ENCODE results near the gene TOM1L2.

Gene TOM1L2

DNA sequence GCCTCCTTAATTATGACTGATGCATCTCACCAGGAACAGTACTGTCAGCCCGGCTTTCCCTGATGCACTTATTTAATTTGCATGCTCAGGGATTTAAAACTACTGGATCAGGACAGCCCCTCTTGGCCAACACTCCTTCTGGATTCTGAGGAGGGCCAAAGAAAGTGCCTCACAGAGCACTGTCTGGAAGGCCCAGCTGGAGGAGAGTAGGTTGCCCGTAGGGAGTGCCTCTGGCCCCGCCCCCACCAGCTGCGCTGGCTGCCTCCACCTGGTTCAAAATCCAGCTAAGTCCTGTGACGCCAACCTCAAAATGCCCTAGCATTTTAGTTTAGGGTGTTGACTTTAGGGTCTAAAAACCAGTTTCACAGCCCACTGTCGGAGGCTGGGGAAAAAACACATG lies 86.0 kb downstream of the TOM1L2 start:
- Histone ChIP-seq H2AFZ (ENCODE audit: low read depth, low read length) (no peak overlapping the region), H3K36me3 (ENCODE audit: insufficient read depth, low read length) (0 out of 2 replicates have a peak, but pooled peaks cover 6% of the 10 kb centered on the region), H3K4me3 (ENCODE audit: low read depth in 1 of 2, low read length in 2 of 2) (no peak overlapping the region), H3K9me3 (ENCODE audit: insufficient read depth, low read length, severe bottlenecking) (no peaks in the 10 kb centered on the region), H3K79me2 (ENCODE audit: insufficient read depth, low read length) (no peaks in the 10 kb centered on the region), H3K27ac (ENCODE audit: low read length) (no peak overlapping the region), H4K20me1 (ENCODE audit: insufficient read depth, low read length) (no peaks in the 10 kb centered on the region), H3K4me2 (ENCODE audit: insufficient read depth, low read length) (no peak overlapping the region), H3K27me3 (ENCODE audit: insufficient read depth, low read length, poor library complexity) (no peaks in the 10 kb centered on the region), H3K4me1 (ENCODE audit: insufficient read depth, low read length) (no peaks in the 10 kb centered on the region), H3K9ac (ENCODE audit: low read depth, low read length) (no peak overlapping the region)
- ATAC-seq (ENCODE audit: insufficient read depth, low read depth) = no peak
- TF ChIP-seq EZH2 (IDR thresholded peaks at IDR 0.05; ENCODE audit: borderline replicate concordance, low read depth, low read length, severe bottlenecking) = no peak
- TF ChIP-seq, protein P1, sequence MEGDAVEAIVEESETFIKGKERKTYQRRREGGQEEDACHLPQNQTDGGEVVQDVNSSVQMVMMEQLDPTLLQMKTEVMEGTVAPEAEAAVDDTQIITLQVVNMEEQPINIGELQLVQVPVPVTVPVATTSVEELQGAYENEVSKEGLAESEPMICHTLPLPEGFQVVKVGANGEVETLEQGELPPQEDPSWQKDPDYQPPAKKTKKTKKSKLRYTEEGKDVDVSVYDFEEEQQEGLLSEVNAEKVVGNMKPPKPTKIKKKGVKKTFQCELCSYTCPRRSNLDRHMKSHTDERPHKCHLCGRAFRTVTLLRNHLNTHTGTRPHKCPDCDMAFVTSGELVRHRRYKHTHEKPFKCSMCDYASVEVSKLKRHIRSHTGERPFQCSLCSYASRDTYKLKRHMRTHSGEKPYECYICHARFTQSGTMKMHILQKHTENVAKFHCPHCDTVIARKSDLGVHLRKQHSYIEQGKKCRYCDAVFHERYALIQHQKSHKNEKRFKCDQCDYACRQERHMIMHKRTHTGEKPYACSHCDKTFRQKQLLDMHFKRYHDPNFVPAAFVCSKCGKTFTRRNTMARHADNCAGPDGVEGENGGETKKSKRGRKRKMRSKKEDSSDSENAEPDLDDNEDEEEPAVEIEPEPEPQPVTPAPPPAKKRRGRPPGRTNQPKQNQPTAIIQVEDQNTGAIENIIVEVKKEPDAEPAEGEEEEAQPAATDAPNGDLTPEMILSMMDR (IDR thresholded peaks at IDR 0.05; ENCODE audit: borderline replicate concordance, extremely low read depth, low read length, poor library complexity, severe bottlenecking) = no peak
- peak; percentile 19 for DNase-seq

DNA sequence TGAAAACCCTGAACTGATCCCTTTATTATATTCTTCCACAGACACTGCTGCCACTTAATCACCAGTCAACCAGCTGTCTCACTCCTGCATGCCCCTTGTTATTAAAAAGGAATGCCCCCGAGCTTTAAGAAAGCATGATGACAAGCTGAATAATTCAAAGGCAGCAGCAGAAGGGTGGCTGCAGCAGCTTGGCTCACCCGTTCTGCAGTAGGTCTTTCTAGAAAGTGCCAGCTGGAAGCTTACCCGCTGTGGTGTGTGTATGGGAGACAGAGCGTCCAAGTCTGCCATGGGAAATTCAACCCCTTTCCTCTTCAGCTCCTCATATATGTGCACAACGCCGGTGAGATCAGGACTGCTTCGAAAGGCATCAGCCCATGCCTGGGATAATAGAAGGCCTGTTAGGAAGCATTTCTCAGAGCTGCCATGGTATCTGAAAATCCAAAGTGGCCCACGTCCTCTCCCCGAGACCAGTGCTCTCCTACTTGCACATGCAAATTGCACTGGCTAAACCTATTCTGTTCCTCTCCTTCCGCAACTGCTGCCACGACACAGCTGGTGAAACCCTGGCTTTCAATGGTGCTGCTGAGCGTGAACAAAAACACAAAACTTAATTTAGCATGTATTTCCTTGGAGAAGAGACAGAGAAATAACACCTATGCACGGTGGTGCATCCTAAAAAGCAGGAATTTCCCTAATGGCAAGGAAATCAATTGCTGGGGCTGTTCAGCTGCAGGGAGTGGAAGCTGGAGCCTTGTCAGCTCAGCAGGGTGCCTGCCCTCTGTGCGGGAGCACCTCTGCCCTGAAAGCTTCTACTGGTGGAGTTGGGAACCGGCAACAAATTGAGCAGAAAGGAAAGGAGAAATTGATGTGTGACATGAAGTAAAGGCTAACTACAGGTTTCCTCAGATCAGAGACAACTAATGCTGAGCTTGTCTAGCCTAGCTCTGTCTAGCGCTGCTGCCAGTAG lies 87.5 kb downstream of the TOM1L2 start:
- DNase-seq = no peak
- 0 out of 2 replicates have a peak, but pooled peaks cover 6% of the 10 kb centered on the region for H3K36me3 ChIP-seq (ENCODE audit: insufficient read depth, low read length)
- H3K4me3 ChIP-seq (ENCODE audit: low read depth in 1 of 2, low read length in 2 of 2) = no peak overlapping the region
- H3K79me2 ChIP-seq (ENCODE audit: insufficient read depth, low read length) = no peaks in the 10 kb centered on the region
- H3K27ac ChIP-seq (ENCODE audit: low read length) = no peak overlapping the region
- no peaks in the 10 kb centered on the region for H3K4me1 ChIP-seq (ENCODE audit: insufficient read depth, low read length)
- no peak for ATAC-seq (ENCODE audit: insufficient read depth, low read depth)
- TF ChIP-seq, protein P1 (IDR thresholded peaks at IDR 0.05; ENCODE audit: borderline replicate concordance, extremely low read depth, low read length, poor library complexity, severe bottlenecking) = no peak
- no peak for TF ChIP-seq EZH2 (IDR thresholded peaks at IDR 0.05; ENCODE audit: borderline replicate concordance, low read depth, low read length, severe bottlenecking)
- H3K4me2 ChIP-seq (ENCODE audit: insufficient read depth, low read length) = no peak overlapping the region
- H3K9me3 ChIP-seq (ENCODE audit: insufficient read depth, low read length, severe bottlenecking) = no peaks in the 10 kb centered on the region
- H2AFZ ChIP-seq (ENCODE audit: low read depth, low read length) = no peak overlapping the region
- no peaks in the 10 kb centered on the region for H3K27me3 ChIP-seq (ENCODE audit: insufficient read depth, low read length, poor library complexity)
- H4K20me1 ChIP-seq (ENCODE audit: insufficient read depth, low read length) = no peaks in the 10 kb centered on the region
- no peak overlapping the region for H3K9ac ChIP-seq (ENCODE audit: low read depth, low read length)

DNA sequence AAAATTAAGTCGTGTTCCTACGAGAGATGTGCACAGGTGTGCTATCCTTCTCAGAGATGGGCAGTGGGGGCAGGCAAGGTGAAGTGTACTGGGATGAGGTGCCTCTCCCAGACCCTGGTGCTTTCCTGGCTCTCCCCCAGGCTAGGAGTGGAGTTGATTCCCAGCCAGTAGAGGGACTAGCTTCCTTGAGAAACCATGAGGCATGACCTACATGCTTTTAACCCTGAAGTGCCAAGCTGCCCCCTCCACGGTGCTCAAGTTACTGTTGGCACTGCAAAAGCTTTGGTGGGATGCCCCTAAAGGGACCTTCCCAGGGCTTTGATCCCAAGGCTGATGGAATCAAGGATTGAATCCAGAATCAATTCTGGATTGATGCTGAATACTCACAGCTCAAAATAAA lies 88.4 kb downstream of the TOM1L2 start:
- Histone ChIP-seq H3K4me1 (ENCODE audit: insufficient read depth, low read length) (no peaks in the 10 kb centered on the region), H3K4me3 (ENCODE audit: low read depth in 1 of 2, low read length in 2 of 2) (no peak overlapping the region), H3K27ac (ENCODE audit: low read length) (no peak overlapping the region), H3K9me3 (ENCODE audit: insufficient read depth, low read length, severe bottlenecking) (no peaks in the 10 kb centered on the region), H3K9ac (ENCODE audit: low read depth, low read length) (no peak overlapping the region), H2AFZ (ENCODE audit: low read depth, low read length) (no peak overlapping the region), H3K27me3 (ENCODE audit: insufficient read depth, low read length, poor library complexity) (no peaks in the 10 kb centered on the region), H3K4me2 (ENCODE audit: insufficient read depth, low read length) (no peak overlapping the region), H3K36me3 (ENCODE audit: insufficient read depth, low read length) (peaks cover 8% of the 10 kb centered on the region), H4K20me1 (ENCODE audit: insufficient read depth, low read length) (no peaks in the 10 kb centered on the region), H3K79me2 (ENCODE audit: insufficient read depth, low read length) (no peaks in the 10 kb centered on the region)
- DNase-seq (no peak), ATAC-seq (ENCODE audit: insufficient read depth, low read depth) (no peak)
- TF ChIP-seq EZH2 (IDR thresholded peaks at IDR 0.05; ENCODE audit: borderline replicate concordance, low read depth, low read length, severe bottlenecking) = no peak
- TF ChIP-seq, protein P1 (IDR thresholded peaks at IDR 0.05; ENCODE audit: borderline replicate concordance, extremely low read depth, low read length, poor library complexity, severe bottlenecking) = no peak
